WTC11 (cell line): ENCODE results near the gene DGKK. TPM values are rescaled to one million over a fixed set of nuclear protein-coding genes. Genes with fewer than 3 reads are reported as not detected.

Experiments used
- ATAC-seq: fragments of 200-7000 bp; cut with Tn5 transposase; 2 replicates; pipeline ENCODE4 v1.10.0; 2021; ENCODE audit warnings: mild to moderate bottlenecking, moderate library complexity
- CTCF ChIA-PET: fragments of 300-600 bp; sonication (Branson Sonifier 250); formaldehyde crosslinking; loops from one replicate; lab custom pipeline; 2021; ENCODE audit warnings: antibody characterized with exemption; lab: Charles Lee
- POLR2A ChIA-PET: fragments of 350-600 bp; sonication (Branson Sonifier 250); formaldehyde crosslinking; loops from one replicate; lab custom pipeline; 2021; ENCODE audit warnings: antibody characterized with exemption; lab: Charles Lee
- DNase-seq: peaks from one replicate; pipeline ENCODE4 v3.0.0; 2021; ENCODE audit warnings: low spot score
- H3K27ac Mint-ChIP-seq: 2 replicates; pipeline ENCODE4 v1.8.0; 2021; ENCODE audit warnings: mixed read lengths
- H3K27me3 Mint-ChIP-seq: 2 replicates; pipeline ENCODE4 v1.8.0; 2021; ENCODE audit warnings: low read depth, mild to moderate bottlenecking, moderate library complexity, mixed read lengths
- H3K36me3 Mint-ChIP-seq: 2 replicates; pipeline ENCODE4 v1.8.0; 2021; ENCODE audit warnings: mixed read lengths
- H3K4me1 Mint-ChIP-seq: 2 replicates; pipeline ENCODE4 v1.8.0; 2022; ENCODE audit warnings: mixed read lengths
- H3K4me3 Mint-ChIP-seq: 2 replicates; pipeline ENCODE4 v1.8.0; 2021; ENCODE audit warnings: mild to moderate bottlenecking, moderate library complexity, mixed read lengths
- H3K9me3 Mint-ChIP-seq: 2 replicates; pipeline ENCODE4 v1.8.0; 2021; ENCODE audit warnings: mixed read lengths
- CBFB ChIP-seq: sonication (generic); formaldehyde crosslinking; IDR thresholded peaks from 2 replicates; pipeline ENCODE4 v1.8.1; 2022; ENCODE audit warnings: mild to moderate bottlenecking, low read depth, missing genetic modification reagents
- CREB1 ChIP-seq: sonication (generic); formaldehyde crosslinking; IDR thresholded peaks from 2 replicates; pipeline ENCODE4 v1.8.0; 2023; ENCODE audit warnings: mild to moderate bottlenecking, missing genetic modification reagents
- EMX1 ChIP-seq: fragments of 250-450 bp; sonication (Bioruptor Pico); IDR thresholded peaks from 2 replicates; pipeline ENCODE4 v1.8.0; 2021; ENCODE audit warnings: mild to moderate bottlenecking
- ETV6 ChIP-seq: sonication (generic); formaldehyde crosslinking; IDR thresholded peaks from 2 replicates; pipeline ENCODE4 v1.8.1; 2022; ENCODE audit warnings: mild to moderate bottlenecking, missing genetic modification reagents
- GABPB1 ChIP-seq: sonication (generic); formaldehyde crosslinking; IDR thresholded peaks from 2 replicates; pipeline ENCODE4 v1.8.1; 2023; ENCODE audit warnings: mild to moderate bottlenecking, missing genetic modification reagents
- GRHL2 ChIP-seq: fragments of 250-450 bp; sonication (Bioruptor Pico); IDR thresholded peaks from 2 replicates; pipeline ENCODE4 v1.8.0; 2022; ENCODE audit warnings: mild to moderate bottlenecking, moderate library complexity; ENCODE audit not compliant: insufficient replicate concordance, severe bottlenecking
- SMAD3 ChIP-seq: sonication (generic); formaldehyde crosslinking; IDR thresholded peaks from 2 replicates; pipeline ENCODE4 v1.8.0; 2022; ENCODE audit warnings: missing genetic modification reagents, mild to moderate bottlenecking, borderline replicate concordance
- ZBTB21 ChIP-seq: sonication (generic); formaldehyde crosslinking; IDR thresholded peaks from 2 replicates; pipeline ENCODE4 v1.8.1; 2023; ENCODE audit warnings: mild to moderate bottlenecking, missing genetic modification reagents, borderline replicate concordance
- ZNF138 ChIP-seq: sonication (generic); formaldehyde crosslinking; conservative IDR thresholded peaks from 2 replicates; pipeline ENCODE4 v1.8.1; 2022; ENCODE audit warnings: mild to moderate bottlenecking, moderate library complexity, missing genetic modification reagents
- ZNF423 ChIP-seq: fragments of 250-450 bp; sonication (Bioruptor Pico); IDR thresholded peaks from 2 replicates; pipeline ENCODE4 v2.1.2; 2022; ENCODE audit warnings: mild to moderate bottlenecking, moderate library complexity
- total RNA-seq: library from RNA; stranded (reverse); gene quantifications from 3 replicates; pipeline ENCODE4 v1.2.3, GENCODE V29; 2021
- TF ChIP-seq, protein P1 (sequence below): sonication (generic); formaldehyde crosslinking; IDR thresholded peaks from 2 replicates; pipeline ENCODE4 v1.8.0; 2022; ENCODE audit warnings: mild to moderate bottlenecking, missing genetic modification reagents
- TF ChIP-seq, protein P2 (sequence below): fragments of 250-450 bp; sonication (Bioruptor Pico); IDR thresholded peaks from 2 replicates; pipeline ENCODE4 v1.9.0; 2021; ENCODE audit warnings: mild to moderate bottlenecking
- TF ChIP-seq, protein P3 (sequence below): fragments of 250-450 bp; sonication (Bioruptor Pico); IDR thresholded peaks from 2 replicates; pipeline ENCODE4 v1.9.0; 2021; ENCODE audit warnings: moderate library complexity, mild to moderate bottlenecking, inconsistent platforms, borderline replicate concordance
- TF ChIP-seq, protein P4 (sequence below): sonication (generic); formaldehyde crosslinking; conservative IDR thresholded peaks from 2 replicates; pipeline ENCODE4 v1.8.1; 2022; ENCODE audit warnings: mild to moderate bottlenecking, missing genetic modification reagents
- TF ChIP-seq, protein P5 (sequence below): sonication (generic); formaldehyde crosslinking; IDR thresholded peaks from 2 replicates; pipeline ENCODE4 v1.8.0; 2023; ENCODE audit warnings: mild to moderate bottlenecking, missing genetic modification reagents
- TF ChIP-seq, protein P6 (sequence below): sonication (generic); formaldehyde crosslinking; IDR thresholded peaks from 2 replicates; pipeline ENCODE4 v1.8.0; 2023; ENCODE audit warnings: missing genetic modification reagents, mild to moderate bottlenecking, borderline replicate concordance
- TF ChIP-seq, protein P7 (sequence below): sonication (generic); formaldehyde crosslinking; IDR thresholded peaks from 2 replicates; pipeline ENCODE4 v1.8.0; 2023; ENCODE audit warnings: missing genetic modification reagents
- TF ChIP-seq, protein P8 (sequence below): sonication (generic); formaldehyde crosslinking; IDR thresholded peaks from 2 replicates; pipeline ENCODE4 v1.8.0; 2022; ENCODE audit warnings: mild to moderate bottlenecking, missing genetic modification reagents

The DGKK gene
- total RNA-seq, 1 experiment from 2014 or later: 1.9 TPM

DNA sequence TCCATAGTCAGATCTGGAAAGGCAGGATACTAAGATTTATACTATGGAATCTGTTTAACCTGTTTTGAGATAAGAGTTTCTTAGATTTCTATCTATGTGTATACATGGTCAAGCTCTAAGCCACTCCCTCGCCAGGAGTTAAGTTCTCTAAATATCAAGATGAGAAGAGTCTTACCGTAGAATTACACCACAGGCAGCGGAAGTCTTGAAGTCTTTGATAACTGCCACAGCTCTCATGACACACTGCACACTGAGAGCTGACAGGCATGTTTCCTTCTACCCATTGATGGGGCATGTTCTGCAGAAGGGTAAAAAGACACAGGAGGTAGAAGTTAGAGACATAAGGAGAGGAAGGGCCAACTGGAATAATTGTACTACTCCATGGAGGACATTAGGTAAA is 67.7 kb downstream of the DGKK start:
- ChIA-PET POLR2A (no interaction called here), CTCF (no interaction called here)
- Mint-ChIP-seq H3K27me3 (no peaks in the 10 kb centered on the region), H3K27ac (no peak overlapping the region), H3K9me3 (no peaks in the 10 kb centered on the region), H3K36me3 (0 out of 2 replicates have a peak, but pooled peaks cover 2% of the 10 kb centered on the region), H3K4me3 (no peak overlapping the region), H3K4me1 (no peaks in the 10 kb centered on the region)
- DNase-seq (no peak), ATAC-seq (no peak)
- no peak for TF ChIP-seq SMAD3 (CRISPR knock-in tag)
- TF ChIP-seq, protein P1, sequence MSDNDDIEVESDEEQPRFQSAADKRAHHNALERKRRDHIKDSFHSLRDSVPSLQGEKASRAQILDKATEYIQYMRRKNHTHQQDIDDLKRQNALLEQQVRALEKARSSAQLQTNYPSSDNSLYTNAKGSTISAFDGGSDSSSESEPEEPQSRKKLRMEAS (CRISPR knock-in tag): no peak
- TF ChIP-seq GABPB1 (CRISPR knock-in tag): no peak
- TF ChIP-seq, protein P2, sequence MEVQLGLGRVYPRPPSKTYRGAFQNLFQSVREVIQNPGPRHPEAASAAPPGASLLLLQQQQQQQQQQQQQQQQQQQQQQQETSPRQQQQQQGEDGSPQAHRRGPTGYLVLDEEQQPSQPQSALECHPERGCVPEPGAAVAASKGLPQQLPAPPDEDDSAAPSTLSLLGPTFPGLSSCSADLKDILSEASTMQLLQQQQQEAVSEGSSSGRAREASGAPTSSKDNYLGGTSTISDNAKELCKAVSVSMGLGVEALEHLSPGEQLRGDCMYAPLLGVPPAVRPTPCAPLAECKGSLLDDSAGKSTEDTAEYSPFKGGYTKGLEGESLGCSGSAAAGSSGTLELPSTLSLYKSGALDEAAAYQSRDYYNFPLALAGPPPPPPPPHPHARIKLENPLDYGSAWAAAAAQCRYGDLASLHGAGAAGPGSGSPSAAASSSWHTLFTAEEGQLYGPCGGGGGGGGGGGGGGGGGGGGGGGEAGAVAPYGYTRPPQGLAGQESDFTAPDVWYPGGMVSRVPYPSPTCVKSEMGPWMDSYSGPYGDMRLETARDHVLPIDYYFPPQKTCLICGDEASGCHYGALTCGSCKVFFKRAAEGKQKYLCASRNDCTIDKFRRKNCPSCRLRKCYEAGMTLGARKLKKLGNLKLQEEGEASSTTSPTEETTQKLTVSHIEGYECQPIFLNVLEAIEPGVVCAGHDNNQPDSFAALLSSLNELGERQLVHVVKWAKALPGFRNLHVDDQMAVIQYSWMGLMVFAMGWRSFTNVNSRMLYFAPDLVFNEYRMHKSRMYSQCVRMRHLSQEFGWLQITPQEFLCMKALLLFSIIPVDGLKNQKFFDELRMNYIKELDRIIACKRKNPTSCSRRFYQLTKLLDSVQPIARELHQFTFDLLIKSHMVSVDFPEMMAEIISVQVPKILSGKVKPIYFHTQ (CRISPR knock-in tag): no peak

DNA sequence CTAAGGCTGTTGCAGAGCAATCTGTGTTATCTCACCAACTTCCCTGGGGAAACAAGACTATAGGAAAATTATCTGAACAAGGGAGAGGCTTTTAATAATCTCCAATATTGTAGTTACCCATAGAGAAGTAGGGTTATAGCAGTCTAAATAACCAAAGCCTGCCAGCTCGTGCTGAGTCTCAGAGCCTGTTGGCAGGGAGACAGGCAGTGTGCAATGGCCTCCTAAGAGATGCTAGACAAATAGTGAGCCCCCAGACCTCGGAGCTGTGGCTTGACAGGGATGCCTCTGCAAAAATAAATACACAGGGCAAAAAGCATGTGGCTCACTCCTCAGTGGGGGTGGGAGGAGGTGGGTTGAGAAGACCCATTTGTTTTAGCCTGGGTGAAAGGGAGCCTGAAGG is 76.7 kb downstream of the DGKK start:
- Mint-ChIP-seq H3K4me3 (no peak overlapping the region), H3K27me3 (no peaks in the 10 kb centered on the region; the same call in 1 of the 2 replicates), H3K9me3 (no peaks in the 10 kb centered on the region), H3K27ac (no peak overlapping the region), H3K4me1 (no peaks in the 10 kb centered on the region), H3K36me3 (no peaks in the 10 kb centered on the region)
- no peak for TF ChIP-seq EMX1 (CRISPR knock-in tag)
- TF ChIP-seq, protein P3, sequence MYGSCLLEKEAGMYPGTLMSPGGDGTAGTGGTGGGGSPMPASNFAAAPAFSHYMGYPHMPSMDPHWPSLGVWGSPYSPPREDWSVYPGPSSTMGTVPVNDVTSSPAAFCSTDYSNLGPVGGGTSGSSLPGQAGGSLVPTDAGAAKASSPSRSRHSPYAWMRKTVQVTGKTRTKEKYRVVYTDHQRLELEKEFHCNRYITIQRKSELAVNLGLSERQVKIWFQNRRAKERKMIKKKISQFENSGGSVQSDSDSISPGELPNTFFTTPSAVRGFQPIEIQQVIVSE: no peak
- TF ChIP-seq CREB1 (CRISPR knock-in tag): no peak
- TF ChIP-seq, protein P4, sequence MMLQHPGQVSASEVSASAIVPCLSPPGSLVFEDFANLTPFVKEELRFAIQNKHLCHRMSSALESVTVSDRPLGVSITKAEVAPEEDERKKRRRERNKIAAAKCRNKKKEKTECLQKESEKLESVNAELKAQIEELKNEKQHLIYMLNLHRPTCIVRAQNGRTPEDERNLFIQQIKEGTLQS (CRISPR knock-in tag): no peak
- TF ChIP-seq, protein P5, sequence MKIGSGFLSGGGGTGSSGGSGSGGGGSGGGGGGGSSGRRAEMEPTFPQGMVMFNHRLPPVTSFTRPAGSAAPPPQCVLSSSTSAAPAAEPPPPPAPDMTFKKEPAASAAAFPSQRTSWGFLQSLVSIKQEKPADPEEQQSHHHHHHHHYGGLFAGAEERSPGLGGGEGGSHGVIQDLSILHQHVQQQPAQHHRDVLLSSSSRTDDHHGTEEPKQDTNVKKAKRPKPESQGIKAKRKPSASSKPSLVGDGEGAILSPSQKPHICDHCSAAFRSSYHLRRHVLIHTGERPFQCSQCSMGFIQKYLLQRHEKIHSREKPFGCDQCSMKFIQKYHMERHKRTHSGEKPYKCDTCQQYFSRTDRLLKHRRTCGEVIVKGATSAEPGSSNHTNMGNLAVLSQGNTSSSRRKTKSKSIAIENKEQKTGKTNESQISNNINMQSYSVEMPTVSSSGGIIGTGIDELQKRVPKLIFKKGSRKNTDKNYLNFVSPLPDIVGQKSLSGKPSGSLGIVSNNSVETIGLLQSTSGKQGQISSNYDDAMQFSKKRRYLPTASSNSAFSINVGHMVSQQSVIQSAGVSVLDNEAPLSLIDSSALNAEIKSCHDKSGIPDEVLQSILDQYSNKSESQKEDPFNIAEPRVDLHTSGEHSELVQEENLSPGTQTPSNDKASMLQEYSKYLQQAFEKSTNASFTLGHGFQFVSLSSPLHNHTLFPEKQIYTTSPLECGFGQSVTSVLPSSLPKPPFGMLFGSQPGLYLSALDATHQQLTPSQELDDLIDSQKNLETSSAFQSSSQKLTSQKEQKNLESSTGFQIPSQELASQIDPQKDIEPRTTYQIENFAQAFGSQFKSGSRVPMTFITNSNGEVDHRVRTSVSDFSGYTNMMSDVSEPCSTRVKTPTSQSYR (CRISPR knock-in tag): no peak
- ATAC-seq (no peak), DNase-seq (no peak)
- ChIA-PET CTCF (no interaction called here), POLR2A (no interaction called here)

DNA sequence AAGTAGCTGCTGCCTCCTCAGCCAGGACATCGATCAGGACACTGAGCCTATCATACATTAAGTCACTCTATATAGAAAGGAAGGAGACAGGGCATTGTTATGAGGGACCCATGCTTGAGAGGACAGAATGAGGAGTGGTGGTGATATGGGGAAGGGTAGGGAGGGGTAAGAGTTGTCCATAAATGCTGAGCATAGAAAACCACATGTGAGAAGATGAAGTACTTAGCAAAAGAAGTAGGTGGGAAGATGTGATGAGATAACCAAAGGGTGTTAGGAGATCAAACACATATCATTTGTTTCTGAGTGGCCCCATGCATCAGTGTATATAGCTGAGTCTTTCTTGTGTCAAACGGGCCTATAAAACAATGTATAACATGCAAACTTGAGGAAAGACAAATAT is 84.1 kb downstream of the DGKK start:
- CTCF ChIA-PET: no interaction called here
- H3K4me1 Mint-ChIP-seq: no peaks in the 10 kb centered on the region
- H3K4me3 Mint-ChIP-seq: no peak overlapping the region
- no peak for DNase-seq
- H3K27me3 Mint-ChIP-seq: no peaks in the 10 kb centered on the region; the same call in 1 of the 2 replicates
- no peak for ATAC-seq
- H3K27ac Mint-ChIP-seq: no peak overlapping the region
- no peaks in the 10 kb centered on the region for H3K36me3 Mint-ChIP-seq
- POLR2A ChIA-PET: no interaction called here
- H3K9me3 Mint-ChIP-seq: no peaks in the 10 kb centered on the region
- TF ChIP-seq, protein P6, sequence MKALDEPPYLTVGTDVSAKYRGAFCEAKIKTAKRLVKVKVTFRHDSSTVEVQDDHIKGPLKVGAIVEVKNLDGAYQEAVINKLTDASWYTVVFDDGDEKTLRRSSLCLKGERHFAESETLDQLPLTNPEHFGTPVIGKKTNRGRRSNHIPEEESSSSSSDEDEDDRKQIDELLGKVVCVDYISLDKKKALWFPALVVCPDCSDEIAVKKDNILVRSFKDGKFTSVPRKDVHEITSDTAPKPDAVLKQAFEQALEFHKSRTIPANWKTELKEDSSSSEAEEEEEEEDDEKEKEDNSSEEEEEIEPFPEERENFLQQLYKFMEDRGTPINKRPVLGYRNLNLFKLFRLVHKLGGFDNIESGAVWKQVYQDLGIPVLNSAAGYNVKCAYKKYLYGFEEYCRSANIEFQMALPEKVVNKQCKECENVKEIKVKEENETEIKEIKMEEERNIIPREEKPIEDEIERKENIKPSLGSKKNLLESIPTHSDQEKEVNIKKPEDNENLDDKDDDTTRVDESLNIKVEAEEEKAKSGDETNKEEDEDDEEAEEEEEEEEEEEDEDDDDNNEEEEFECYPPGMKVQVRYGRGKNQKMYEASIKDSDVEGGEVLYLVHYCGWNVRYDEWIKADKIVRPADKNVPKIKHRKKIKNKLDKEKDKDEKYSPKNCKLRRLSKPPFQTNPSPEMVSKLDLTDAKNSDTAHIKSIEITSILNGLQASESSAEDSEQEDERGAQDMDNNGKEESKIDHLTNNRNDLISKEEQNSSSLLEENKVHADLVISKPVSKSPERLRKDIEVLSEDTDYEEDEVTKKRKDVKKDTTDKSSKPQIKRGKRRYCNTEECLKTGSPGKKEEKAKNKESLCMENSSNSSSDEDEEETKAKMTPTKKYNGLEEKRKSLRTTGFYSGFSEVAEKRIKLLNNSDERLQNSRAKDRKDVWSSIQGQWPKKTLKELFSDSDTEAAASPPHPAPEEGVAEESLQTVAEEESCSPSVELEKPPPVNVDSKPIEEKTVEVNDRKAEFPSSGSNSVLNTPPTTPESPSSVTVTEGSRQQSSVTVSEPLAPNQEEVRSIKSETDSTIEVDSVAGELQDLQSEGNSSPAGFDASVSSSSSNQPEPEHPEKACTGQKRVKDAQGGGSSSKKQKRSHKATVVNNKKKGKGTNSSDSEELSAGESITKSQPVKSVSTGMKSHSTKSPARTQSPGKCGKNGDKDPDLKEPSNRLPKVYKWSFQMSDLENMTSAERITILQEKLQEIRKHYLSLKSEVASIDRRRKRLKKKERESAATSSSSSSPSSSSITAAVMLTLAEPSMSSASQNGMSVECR (CRISPR knock-in tag): no peak
- TF ChIP-seq ZNF138 (no peak), CBFB (no peak), ZBTB21 (CRISPR knock-in tag) (no peak), SMAD3 (CRISPR knock-in tag) (no peak), GRHL2 (no peak), ETV6 (no peak), ZNF423 (CRISPR knock-in tag) (no peak)
- TF ChIP-seq, protein P7, sequence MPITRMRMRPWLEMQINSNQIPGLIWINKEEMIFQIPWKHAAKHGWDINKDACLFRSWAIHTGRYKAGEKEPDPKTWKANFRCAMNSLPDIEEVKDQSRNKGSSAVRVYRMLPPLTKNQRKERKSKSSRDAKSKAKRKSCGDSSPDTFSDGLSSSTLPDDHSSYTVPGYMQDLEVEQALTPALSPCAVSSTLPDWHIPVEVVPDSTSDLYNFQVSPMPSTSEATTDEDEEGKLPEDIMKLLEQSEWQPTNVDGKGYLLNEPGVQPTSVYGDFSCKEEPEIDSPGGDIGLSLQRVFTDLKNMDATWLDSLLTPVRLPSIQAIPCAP: no peak
- TF ChIP-seq, protein P8, sequence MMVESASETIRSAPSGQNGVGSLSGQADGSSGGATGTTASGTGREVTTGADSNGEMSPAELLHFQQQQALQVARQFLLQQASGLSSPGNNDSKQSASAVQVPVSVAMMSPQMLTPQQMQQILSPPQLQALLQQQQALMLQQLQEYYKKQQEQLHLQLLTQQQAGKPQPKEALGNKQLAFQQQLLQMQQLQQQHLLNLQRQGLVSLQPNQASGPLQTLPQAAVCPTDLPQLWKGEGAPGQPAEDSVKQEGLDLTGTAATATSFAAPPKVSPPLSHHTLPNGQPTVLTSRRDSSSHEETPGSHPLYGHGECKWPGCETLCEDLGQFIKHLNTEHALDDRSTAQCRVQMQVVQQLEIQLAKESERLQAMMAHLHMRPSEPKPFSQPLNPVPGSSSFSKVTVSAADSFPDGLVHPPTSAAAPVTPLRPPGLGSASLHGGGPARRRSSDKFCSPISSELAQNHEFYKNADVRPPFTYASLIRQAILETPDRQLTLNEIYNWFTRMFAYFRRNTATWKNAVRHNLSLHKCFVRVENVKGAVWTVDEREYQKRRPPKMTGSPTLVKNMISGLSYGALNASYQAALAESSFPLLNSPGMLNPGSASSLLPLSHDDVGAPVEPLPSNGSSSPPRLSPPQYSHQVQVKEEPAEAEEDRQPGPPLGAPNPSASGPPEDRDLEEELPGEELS: no peak
